GM12878 (cell line): ENCODE data around the gene ALKBH2.

ENCODE experiments used
- ASH2L ChIP-seq: fragments of 300-600, 200-600 bp; sonication (generic); IDR thresholded peaks from 2 replicates; pipeline ENCODE4 v1.6.1; 2017; ENCODE audit warnings: low read depth, mild to moderate bottlenecking, borderline replicate concordance
- EZH2 ChIP-seq: IDR thresholded peaks from 2 replicates; pipeline ENCODE4 v1.6.1; 2012; ENCODE audit warnings: low read depth, mild to moderate bottlenecking, control low read depth, inconsistent platforms, low read length, borderline replicate concordance; ENCODE audit not compliant: control insufficient read depth
- RCOR1 ChIP-seq: conservative IDR thresholded peaks from 2 replicates; pipeline ENCODE4 v1.6.1; 2012; ENCODE audit warnings: low read depth, low read length, improper control_type of control experiment
- TF ChIP-seq, protein P1 (sequence below): IDR thresholded peaks from 2 replicates; pipeline ENCODE4 v1.6.1; 2011; ENCODE audit warnings: borderline replicate concordance, low read depth, mild to moderate bottlenecking, moderate library complexity, mixed read lengths, low read length; ENCODE audit not compliant: insufficient read depth; ENCODE audit errors: extremely low read length
- TF ChIP-seq, protein P2 (sequence below): IDR thresholded peaks from 2 replicates; pipeline ENCODE4 v1.6.1; 2012; ENCODE audit warnings: improper control_type of control experiment, low read depth, low read length; ENCODE audit not compliant: insufficient replicate concordance

DNA sequence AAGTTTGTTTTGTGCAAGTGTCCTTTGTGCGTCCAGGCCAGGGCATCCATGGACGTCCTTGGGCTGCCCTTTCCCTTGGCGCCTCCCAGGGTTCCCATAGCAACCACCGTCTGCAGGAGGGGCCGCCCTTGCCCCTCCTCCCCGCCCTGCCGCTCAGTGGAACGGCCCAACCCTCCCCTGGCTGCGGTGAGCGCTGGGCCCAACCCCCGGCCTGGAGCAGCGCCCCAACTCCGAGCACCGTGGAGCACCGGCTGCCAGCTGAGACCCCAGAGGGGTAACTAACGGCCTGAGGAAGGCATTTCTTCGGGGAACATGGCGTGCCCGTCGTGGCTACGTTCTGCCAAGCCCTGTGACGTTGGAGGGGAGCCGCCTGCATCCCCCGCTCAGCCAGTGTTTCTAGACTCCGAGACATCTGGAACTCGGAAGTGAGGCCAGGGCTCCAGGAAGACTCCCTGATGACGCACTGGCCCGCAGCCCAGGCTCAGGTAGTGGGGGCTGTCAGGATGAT, 17.8 kb upstream of the ALKBH2 start:
- TF ChIP-seq, protein P1, sequence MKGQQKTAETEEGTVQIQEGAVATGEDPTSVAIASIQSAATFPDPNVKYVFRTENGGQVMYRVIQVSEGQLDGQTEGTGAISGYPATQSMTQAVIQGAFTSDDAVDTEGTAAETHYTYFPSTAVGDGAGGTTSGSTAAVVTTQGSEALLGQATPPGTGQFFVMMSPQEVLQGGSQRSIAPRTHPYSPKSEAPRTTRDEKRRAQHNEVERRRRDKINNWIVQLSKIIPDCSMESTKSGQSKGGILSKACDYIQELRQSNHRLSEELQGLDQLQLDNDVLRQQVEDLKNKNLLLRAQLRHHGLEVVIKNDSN, result no peak
- TF ChIP-seq EZH2 (no peak), RCOR1 (no peak), ASH2L (no peak)
- TF ChIP-seq, protein P2, sequence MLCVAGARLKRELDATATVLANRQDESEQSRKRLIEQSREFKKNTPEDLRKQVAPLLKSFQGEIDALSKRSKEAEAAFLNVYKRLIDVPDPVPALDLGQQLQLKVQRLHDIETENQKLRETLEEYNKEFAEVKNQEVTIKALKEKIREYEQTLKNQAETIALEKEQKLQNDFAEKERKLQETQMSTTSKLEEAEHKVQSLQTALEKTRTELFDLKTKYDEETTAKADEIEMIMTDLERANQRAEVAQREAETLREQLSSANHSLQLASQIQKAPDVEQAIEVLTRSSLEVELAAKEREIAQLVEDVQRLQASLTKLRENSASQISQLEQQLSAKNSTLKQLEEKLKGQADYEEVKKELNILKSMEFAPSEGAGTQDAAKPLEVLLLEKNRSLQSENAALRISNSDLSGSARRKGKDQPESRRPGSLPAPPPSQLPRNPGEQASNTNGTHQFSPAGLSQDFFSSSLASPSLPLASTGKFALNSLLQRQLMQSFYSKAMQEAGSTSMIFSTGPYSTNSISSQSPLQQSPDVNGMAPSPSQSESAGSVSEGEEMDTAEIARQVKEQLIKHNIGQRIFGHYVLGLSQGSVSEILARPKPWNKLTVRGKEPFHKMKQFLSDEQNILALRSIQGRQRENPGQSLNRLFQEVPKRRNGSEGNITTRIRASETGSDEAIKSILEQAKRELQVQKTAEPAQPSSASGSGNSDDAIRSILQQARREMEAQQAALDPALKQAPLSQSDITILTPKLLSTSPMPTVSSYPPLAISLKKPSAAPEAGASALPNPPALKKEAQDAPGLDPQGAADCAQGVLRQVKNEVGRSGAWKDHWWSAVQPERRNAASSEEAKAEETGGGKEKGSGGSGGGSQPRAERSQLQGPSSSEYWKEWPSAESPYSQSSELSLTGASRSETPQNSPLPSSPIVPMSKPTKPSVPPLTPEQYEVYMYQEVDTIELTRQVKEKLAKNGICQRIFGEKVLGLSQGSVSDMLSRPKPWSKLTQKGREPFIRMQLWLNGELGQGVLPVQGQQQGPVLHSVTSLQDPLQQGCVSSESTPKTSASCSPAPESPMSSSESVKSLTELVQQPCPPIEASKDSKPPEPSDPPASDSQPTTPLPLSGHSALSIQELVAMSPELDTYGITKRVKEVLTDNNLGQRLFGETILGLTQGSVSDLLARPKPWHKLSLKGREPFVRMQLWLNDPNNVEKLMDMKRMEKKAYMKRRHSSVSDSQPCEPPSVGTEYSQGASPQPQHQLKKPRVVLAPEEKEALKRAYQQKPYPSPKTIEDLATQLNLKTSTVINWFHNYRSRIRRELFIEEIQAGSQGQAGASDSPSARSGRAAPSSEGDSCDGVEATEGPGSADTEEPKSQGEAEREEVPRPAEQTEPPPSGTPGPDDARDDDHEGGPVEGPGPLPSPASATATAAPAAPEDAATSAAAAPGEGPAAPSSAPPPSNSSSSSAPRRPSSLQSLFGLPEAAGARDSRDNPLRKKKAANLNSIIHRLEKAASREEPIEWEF, result no peak
